ENCODE data around the gene PSRC1.

The PSRC1 gene

DNA sequence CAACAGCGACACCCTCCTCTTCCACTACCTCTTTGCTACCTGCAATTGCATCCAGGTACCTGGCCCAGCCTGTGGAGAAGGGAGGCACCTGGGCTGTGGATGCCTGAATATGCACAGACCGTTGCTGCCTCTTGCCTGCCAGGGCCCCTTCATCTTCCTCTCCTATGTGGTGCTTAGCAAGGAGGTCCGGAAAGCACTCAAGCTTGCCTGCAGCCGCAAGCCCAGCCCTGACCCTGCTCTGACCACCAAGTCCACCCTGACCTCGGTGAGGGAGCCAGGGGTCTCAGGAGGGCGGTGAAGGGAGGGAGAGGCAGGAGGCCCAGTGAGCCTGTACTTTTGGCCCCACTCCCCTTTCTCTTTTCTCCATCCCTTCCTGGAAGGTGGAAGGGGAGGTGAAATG, 11.5 kb downstream of the PSRC1 start:
- no peak for DNase-seq

DNA sequence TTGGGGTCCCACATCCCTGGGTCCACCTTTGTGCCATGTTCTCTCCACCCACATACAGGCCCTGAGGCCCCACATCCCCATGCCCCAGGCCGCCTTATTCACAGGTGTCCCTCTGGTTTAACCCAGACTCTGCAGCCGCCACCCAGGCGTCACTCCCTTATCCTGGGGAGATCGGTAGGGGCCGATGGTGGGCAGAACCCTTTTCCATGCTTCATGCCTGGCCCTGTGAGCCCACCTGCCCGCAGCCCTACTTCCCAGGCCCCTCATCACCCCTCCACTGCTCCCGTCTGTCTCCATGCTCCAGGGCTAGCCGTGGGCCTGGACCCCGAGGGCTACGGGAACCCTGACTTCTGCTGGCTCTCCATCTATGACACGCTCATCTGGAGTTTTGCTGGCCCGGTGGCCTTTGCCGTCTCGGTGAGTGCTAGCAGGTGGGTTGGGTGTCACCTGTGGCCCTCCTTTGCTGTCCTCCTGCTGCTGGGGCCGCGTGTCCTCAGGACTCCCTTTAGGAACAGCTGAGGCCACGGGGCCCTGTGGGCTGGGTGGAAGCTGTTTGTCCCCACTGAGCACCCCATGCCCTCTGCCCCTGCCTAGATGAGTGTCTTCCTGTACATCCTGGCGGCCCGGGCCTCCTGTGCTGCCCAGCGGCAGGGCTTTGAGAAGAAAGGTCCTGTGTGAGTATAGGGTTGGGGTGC, 12.2 kb downstream of the PSRC1 start:
- no peak for DNase-seq

DNA sequence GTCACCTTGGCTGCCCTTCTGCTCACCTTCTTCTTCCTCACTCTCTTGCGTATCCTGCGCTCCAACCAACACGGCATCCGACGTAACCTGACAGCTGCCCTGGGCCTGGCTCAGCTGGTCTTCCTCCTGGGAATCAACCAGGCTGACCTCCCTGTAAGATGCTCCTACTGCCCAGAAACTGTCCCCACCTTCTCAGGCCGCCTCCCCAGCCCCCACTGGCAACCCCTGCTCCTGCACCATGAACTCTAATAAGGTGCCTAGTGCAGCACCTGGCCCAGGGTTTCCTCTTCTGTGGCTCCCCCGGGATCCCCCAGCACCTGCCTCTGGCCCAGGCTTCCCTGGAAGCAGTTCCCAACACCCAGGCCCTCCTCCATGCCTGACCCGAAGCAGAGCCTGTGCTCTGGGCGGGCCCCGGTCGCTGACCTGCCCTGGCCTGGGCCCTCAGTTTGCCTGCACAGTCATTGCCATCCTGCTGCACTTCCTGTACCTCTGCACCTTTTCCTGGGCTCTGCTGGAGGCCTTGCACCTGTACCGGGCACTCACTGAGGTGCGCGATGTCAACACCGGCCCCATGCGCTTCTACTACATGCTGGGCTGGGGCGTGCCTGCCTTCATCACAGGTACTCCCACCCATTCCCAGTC, 12.8 kb downstream of the PSRC1 start:
- DNase-seq = no peak

DNA sequence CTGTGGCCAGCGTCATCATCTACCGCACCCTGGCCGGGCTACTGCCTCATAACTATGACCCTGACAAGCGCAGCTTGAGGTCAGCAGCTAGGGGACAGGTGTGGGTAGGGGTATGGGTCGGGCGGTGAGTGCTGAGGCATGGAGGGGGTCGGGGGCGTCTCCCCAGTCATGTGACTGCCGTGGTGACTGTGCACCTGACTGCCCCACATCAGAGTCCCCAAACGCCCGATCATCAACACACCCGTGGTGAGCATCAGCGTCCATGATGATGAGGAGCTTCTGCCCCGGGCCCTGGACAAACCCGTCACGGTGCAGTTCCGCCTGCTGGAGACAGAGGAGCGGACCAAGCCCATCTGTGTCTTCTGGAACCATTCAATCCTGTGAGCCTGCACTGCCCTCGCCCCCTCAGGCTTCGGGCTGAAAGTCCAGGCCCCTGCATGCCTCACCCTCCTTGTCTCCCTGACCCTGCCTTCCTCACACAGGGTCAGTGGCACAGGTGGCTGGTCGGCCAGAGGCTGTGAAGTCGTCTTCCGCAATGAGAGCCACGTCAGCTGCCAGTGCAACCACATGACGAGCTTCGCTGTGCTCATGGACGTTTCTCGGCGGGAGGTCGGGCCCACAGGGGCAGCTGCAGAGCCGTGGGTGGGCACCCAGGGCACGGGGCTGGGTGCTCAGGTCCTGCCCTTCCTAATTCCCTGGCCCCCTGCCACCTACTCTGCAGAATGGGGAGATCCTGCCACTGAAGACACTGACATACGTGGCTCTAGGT, 13.5 kb downstream of the PSRC1 start:
- no peak for DNase-seq

DNA sequence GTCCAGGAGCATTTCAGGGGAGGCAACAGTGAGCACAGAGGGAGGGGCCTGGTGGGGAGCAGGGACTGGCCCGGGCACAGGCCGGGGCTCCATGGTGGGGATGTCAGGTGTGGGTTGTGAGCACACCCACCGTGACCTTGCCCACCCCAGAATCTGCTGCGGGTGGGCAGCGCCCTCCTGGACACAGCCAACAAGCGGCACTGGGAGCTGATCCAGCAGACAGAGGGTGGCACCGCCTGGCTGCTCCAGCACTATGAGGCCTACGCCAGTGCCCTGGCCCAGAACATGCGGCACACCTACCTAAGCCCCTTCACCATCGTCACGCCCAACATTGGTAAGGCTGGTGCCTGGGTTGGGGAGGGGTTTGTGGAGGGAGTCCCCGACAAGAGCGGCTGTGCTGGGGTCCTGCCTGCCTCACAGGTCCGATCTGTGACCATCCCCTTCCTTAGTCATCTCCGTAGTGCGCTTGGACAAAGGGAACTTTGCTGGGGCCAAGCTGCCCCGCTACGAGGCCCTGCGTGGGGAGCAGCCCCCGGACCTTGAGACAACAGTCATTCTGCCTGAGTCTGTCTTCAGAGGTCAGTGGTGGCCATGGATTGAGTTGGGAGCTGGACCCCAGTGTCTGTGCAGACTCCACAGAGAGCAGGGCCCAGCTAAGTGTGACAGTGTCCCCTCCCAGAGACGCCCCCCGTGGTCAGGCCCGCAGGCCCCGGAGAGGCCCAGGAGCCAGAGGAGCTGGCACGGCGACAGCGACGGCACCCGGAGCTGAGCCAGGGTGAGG, 14.3 kb downstream of the PSRC1 start:
- DNase-seq = no peak

DNA sequence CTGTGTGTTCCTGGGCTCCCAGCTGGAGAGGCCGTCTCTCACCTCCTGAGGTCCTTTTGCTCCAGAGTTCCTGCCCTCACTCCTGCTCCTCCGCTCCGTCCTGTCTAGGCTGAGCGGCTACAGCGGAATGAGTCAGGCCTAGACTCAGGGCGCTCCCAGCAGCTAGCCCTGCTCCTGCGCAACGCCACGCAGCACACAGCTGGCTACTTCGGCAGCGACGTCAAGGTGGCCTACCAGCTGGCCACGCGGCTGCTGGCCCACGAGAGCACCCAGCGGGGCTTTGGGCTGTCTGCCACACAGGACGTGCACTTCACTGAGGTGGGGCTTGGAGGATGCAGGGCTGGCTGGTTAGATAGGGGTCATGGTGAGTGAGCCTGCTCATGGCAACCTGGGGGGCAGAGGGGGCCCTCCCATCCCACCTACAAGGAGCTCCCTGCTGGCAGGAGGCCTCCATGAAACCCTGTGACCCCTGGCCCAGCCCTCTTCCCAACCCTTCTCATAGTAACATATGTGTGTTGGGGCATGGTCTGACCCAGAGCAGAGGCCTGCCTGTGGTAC, 15.1 kb downstream of the PSRC1 start:
- DNase-seq = no peak

DNA sequence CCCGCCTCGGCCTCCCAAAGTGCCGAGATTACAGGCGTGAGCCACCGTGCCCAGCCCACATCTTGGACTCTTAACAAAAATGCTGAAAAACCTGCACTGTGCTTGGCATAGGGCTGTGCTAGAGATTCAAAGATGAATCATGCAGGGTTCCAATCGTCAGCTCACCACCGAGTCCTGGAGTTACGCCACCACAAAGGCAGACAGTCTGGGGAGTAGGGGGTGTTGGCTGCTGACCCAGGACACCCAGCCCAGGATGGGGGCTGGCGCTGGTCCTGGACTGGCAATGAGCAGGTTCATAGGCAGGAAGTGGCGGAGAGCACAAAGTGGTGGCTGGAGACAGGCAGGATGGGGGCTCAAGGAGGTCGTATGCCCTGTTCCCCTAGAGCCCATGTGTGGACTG, 16.0 kb downstream of the PSRC1 start:
- no peak for DNase-seq

DNA sequence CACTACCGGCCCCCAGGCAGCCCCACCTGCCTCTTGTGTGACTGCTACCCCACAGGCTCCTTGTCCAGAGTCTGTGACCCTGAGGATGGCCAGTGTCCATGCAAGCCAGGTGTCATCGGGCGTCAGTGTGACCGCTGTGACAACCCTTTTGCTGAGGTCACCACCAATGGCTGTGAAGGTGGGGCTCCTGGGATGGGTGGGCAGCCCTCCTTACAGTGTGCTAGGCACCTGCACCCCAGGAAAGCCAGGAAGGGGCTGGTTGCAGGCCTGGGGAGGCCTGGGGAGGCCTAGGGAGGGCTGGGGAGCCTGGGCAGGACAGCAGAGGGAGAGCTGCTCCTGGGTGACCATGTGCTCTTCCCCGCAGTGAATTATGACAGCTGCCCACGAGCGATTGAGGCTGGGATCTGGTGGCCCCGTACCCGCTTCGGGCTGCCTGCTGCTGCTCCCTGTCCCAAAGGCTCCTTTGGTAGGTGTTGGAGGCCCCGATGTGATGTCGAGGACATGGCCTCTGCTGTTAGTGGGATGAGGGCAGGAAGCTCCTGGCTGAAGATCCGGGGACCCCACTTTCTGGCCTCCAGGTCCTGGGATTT, 17.1 kb downstream of the PSRC1 start:
- no peak for DNase-seq

DNA sequence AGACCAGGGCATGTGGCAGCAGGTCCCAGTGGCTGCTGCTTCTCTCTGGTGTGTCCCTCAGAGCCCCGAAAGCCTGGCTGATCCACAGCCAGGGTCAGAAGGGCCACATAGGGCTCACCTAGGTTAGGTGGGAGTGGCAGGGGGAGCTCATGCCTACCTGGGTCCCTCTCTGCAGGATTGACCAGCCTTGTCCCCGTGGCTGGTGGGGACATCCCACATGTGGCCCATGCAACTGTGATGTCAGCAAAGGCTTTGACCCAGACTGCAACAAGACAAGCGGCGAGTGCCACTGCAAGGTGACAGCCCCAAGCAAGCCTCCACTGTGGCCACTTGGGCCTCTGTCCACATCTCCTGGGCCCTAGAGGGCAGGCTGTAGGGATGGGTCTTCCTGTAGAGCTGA, 17.9 kb downstream of the PSRC1 start:
- no peak for DNase-seq

DNA sequence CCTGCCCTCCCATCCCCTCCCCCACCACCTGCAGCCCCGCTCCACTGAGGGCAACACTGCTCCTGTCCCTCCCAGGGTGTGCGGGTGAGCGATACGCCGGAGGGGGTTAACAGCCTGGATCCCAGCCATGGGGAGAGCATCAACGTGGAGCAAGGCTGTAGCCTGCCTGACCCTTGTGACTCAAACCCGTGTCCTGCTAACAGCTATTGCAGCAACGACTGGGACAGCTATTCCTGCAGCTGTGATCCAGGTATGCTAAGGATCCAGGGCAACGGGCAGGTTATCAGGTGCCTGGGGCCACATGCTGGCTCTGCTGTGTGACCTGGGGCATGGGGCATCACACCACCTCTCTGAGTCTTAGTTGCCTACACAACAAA, 18.6 kb downstream of the PSRC1 start:
- no peak for DNase-seq

DNA sequence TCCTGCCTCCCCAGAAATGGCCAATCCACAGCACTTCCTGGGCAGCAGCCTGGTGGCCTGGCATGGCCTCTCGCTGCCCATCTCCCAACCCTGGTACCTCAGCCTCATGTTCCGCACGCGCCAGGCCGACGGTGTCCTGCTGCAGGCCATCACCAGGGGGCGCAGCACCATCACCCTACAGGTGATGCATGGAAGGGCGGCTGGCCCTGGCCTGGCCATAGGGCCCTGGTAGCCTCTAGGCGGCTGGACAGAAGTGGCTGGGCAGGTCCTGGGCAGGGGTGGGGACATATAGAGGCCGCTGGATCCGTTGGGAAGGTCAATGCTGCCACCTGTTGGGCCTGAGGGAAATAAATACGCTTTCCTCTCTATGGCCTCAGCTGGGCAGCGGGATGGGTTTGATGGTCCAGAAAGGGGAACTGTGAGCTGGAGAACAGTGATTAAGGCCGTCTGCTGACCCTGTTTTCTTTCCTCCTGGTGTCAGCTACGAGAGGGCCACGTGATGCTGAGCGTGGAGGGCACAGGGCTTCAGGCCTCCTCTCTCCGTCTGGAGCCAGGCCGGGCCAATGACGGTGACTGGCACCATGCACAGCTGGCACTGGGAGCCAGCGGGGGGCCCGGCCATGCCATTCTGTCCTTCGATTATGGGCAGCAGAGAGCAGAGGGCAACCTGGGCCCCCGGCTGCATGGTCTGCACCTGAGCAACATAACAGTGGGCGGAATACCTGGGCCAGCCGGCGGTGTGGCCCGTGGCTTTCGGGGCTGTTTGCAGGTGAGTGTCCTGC, 19.2 kb downstream of the PSRC1 start:
- DNase-seq = peak; percentile 73

DNA sequence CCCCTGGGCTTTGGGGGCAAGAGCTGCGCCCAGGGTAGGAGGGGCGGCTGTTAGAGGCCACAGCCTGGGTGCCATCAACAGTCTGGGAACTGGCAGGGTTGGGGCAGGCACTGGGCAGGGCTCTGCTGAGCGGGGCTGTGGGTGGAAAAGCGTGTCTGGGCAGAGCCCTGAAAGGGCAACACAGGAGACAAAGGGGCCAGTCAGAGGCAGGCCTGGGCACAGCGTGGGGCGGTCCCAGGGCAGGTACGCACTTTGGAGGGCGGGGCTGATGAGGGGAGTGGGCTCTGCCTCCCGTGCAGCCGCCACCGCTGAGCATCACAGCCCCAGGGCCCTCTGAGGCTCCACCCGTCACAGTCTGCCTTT, 19.7 kb downstream of the PSRC1 start:
- no peak for DNase-seq

DNA sequence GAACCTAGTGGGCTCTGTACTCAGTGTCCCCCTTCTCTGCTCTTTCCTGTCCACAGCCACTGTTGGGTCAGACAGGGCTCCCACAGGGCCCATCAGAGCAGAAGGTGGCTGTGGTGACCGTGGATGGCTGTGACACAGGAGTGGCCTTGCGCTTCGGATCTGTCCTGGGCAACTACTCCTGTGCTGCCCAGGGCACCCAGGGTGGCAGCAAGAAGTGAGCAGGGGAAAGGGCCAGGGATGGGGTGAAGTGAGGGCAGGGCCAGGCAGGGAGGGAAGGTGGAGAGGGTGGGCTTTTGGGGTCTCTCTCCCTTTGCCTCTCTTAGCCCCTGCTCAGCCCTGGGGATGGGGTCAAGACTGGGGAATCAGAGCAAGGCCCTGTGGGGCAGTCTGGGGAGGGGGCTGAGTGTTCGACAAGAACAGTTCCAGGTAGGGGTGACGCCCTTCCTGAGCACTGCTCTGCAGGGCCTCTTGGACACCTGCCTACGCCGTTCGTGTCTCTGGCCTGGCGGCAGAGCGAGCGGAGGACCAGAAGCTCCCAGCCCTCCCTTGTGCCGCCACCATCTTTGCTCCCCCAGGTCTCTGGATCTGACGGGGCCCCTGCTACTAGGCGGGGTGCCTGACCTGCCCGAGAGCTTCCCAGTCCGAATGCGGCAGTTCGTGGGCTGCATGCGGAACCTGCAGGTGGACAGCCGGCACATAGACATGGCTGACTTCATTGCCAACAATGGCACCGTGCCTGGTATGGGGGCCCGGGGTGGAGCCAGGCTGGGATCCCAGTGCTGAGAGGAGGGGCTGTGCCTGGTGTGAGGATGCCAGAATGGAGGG, 20.5 kb downstream of the PSRC1 start:
- DNase-seq = no peak

DNA sequence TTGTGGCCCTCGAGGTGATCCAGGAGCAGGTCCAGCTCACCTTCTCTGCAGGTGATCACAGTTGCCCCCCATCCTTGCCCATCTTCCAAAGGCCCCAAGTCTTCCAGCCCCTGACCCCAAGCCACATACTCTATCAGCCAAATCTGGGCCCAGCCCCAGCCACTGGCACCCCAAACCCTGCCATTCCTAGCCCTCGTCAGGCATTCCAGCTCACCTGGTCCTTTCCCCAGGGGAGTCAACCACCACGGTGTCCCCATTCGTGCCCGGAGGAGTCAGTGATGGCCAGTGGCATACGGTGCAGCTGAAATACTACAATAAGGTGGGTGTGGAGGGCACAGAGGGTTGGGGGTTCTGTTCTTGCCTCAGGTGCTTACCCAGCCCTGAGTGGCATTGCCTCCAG, 21.4 kb downstream of the PSRC1 start:
- no peak for DNase-seq

DNA sequence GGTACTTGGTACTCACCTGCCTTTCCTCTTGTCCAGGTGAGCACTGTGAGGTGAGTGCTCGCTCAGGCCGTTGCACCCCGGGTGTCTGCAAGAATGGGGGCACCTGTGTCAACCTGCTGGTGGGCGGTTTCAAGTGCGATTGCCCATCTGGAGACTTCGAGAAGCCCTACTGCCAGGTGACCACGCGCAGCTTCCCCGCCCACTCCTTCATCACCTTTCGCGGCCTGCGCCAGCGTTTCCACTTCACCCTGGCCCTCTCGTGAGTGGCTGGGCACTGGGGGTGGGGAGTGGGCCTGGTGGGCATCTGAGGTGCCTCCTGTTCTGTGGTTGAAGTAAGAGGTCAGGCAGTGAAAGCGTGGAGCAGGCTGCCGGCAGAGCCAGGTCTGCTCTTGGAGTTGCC, 21.9 kb downstream of the PSRC1 start:
- DNase-seq = no peak

DNA sequence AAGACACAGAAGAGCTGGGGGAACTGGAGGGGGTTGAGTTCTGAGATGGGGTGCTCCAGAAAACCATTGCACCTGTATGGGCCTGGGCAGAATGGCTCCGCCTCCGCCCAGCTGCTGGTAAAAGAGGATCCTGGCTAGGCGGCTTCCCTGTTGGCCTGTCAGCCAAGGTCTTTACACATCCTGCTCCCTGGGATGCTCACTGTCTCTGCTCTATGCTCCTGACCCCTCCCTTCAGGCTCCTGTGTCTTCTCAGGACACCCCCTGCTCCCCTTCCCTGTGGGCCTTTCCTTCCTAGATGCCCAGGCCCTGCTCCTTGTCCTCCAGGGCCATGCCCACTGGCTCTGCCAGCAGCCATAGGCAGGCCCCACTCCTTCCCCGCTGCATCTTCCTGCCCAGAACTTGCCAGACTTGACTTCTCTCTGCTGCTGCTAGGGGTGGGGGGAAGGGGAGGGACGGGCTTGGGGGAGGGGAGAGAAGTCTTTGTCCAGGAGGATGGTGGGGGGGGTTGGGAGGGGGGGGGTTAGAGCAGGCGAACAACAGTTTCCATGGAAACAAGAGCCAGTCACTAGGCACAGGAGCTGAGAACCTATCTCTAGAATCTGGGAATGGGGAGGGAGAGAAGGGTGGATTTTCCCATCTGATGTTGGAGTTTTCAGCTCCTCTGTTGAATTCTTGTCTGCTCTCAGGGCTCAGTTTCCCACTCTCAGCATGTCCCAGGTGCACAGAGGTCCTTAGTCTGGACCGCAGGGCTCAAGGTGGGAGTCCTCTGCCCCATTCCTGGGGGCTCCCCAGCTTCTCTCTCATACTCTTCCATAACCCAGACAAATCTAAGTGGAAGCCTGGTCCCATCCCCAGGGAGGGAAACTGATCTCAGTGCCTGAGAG, 23.0 kb downstream of the PSRC1 start:
- no peak for DNase-seq

DNA sequence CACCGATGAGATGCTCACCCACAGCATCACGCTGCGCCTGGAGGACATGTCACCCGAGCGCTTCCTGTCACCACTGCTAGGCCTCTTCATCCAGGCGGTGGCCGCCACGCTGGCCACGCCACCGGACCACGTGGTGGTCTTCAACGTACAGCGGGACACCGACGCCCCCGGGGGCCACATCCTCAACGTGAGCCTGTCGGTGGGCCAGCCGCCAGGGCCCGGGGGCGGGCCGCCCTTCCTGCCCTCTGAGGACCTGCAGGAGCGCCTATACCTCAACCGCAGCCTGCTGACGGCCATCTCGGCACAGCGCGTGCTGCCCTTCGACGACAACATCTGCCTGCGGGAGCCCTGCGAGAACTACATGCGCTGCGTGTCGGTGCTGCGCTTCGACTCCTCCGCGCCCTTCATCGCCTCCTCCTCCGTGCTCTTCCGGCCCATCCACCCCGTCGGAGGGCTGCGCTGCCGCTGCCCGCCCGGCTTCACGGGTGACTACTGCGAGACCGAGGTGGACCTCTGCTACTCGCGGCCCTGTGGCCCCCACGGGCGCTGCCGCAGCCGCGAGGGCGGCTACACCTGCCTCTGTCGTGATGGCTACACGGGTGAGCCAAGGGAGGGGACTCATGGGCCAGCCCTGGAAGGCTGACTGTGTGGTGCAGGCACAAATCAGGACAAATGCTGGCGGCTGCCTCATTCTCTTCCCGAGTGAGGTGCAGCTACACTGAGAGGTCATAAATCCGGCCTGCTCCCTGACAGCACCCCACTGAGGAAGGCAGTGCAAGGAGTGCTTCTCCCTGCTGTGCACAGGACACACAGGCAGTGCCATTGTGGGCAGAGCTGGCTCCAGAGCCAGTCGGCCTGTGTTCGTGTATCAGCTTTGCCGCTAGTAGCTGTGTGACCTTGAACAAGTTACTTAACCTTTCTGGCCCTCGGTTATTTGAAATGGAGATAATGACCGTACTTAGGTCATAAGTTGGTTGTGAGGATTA, 24.2 kb downstream of the PSRC1 start:
- DNase-seq = no peak

DNA sequence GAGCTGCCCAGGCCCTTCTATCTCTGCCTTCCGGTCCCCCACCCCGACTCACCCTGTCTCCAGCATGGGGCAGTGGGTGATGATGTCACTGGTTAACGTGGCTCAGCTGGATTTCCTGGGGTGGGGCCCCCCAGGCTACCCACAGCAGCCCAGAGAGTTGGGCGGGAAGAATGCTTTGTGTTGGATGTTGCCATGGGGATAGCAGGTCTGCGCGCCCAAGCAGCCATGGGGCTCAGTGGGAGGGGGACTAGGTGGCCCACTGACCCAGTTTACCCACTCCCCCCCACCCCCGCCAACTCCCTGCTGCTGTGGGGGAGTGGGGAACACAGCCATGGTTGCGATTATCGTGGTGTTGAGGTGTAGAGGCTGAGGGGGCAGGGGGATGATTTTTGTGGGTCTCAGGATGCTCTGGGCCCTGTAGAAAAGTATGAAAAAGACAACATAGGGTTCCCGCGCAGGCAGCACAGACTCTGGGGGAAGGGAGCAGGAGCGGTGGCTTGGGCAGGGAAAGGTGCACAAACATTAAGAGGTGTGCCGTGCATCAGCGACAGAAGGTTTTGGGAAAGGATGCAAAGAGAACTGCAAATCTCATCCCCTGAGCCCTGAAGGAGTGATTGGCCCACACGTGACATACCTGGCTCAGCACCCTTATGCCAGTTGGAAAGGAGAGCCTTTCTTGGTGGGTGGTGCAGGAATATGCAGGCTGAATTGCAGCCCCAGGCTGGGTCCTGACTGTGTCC, 25.1 kb downstream of the PSRC1 start:
- DNase-seq = no peak
